NCI-H510A (cell line): ENCODE measurements around the gene SSC4D.
A peak's percentile ranks its signal among the peaks of the same experiment; 100 is the strongest.
"Not testable (repeated sequence)": the region's sequence is repeated elsewhere in the genome, so short reads cannot be mapped to it uniquely, and the experiment has no call there.

Source experiments
- DNase-seq: peaks from one replicate; lab custom pipeline; 2025; lab: John Stamatoyannopoulos, UW

The SSC4D gene

GRCh38 chr7:76421097-76421496 is 11.6 kb upstream of the SSC4D start:
- DNase-seq: not testable (repeated sequence)

- not testable (repeated sequence) for DNase-seq
These were observed 8.3 kb upstream of the SSC4D start for GRCh38 chr7:76417654-76418310.

GRCh38 chr7:76412249-76412648 is 2.8 kb upstream of the SSC4D start:
- no peak for DNase-seq

- DNase-seq: no peak
These were observed 2.1 kb upstream of the SSC4D start for GRCh38 chr7:76411626-76412025.

- no peak for DNase-seq
These were observed 1.4 kb downstream of the SSC4D start for GRCh38 chr7:76408121-76408560.

GRCh38 chr7:76407718-76408117 is 1.8 kb downstream of the SSC4D start:
- DNase-seq: no peak

- DNase-seq: no peak
These were observed 3.8 kb downstream of the SSC4D start for GRCh38 chr7:76405738-76406137.

- no peak for DNase-seq
These were observed 5.6 kb downstream of the SSC4D start for GRCh38 chr7:76403780-76404494.

GRCh38 chr7:76403097-76403496 is 6.4 kb downstream of the SSC4D start:
- not testable (repeated sequence) for DNase-seq

GRCh38 chr7:76400248-76400647 is 9.2 kb downstream of the SSC4D start:
- no peak for DNase-seq

GRCh38 chr7:76397409-76398183 is 11.9 kb downstream of the SSC4D start:
- DNase-seq: no peak

- DNase-seq: no peak
These were observed 12.6 kb downstream of the SSC4D start for GRCh38 chr7:76396864-76397263.

GRCh38 chr7:76395965-76396726 is 13.4 kb downstream of the SSC4D start:
- DNase-seq: no peak

GRCh38 chr7:76395605-76395964 is 13.9 kb downstream of the SSC4D start:
- DNase-seq: not testable (repeated sequence)

GRCh38 chr7:76394957-76395356 is 14.5 kb downstream of the SSC4D start:
- DNase-seq: no peak

- peak; percentile 74 for DNase-seq
These were observed 16.1 kb downstream of the SSC4D start for GRCh38 chr7:76393116-76394031.

- no peak for DNase-seq
These were observed 16.9 kb downstream of the SSC4D start for GRCh38 chr7:76392531-76393115.

- no peak for DNase-seq
These were observed 19.4 kb downstream of the SSC4D start for GRCh38 chr7:76390092-76390491.

- DNase-seq: not testable (repeated sequence)
These were observed 21.7 kb downstream of the SSC4D start for GRCh38 chr7:76387789-76388188.

- DNase-seq: no peak
These were observed 22.7 kb downstream of the SSC4D start for GRCh38 chr7:76386691-76387260.
